A673 (cell line): ENCODE data around the gene STARD13. TPM values are rescaled to one million over a fixed set of nuclear protein-coding genes. Genes with fewer than 3 reads are reported as not detected.

ENCODE experiments used
- BruUV-seq: library from RNA; stranded (reverse); fragments of 400-500 nt; replicated peaks from 2 replicates; lab custom pipeline; 2021; lab: Mats Ljungman, UMichigan
- CTCF ChIA-PET: fragments of 300-600 bp; sonication (Branson Sonifier 250); formaldehyde crosslinking; loops from one replicate; lab custom pipeline; 2022; ENCODE audit warnings: antibody characterized with exemption; lab: Charles Lee
- POLR2A ChIA-PET: fragments of 300-600 bp; sonication (Branson Sonifier 250); formaldehyde crosslinking; loops from one replicate; lab custom pipeline; 2022; ENCODE audit warnings: antibody characterized with exemption; ENCODE audit not compliant: low non-redundant PET; lab: Charles Lee
- DNase-seq: peaks from one replicate; pipeline ENCODE4 v3.0.0-alpha.2; 2015; ENCODE audit warnings: low spot score
- H3K27ac ChIP-seq: fragments of 200-600 bp; sonication (generic); 2 replicates; pipeline ENCODE4 v1.5.1; 2016; ENCODE audit warnings: mixed run types, low read depth, mild to moderate bottlenecking, mixed read lengths, antibody characterized with exemption, low read length; ENCODE audit not compliant: poor library complexity, severe bottlenecking
- H3K27me3 ChIP-seq: fragments of 200-600 bp; sonication (generic); replicated peaks from 2 replicates; pipeline ENCODE4 v1.6.1; 2017; ENCODE audit warnings: mixed run types, low read depth, mild to moderate bottlenecking, mixed read lengths, antibody characterized with exemption, low read length; ENCODE audit not compliant: insufficient read depth, poor library complexity
- H3K36me3 ChIP-seq: fragments of 200-600 bp; sonication (generic); 2 replicates; pipeline ENCODE4 v1.6.1; 2016; ENCODE audit warnings: mixed run types, mild to moderate bottlenecking, mixed read lengths, antibody characterized with exemption, low read length; ENCODE audit not compliant: insufficient read depth, poor library complexity, severe bottlenecking
- H3K4me1 ChIP-seq: fragments of 200-600 bp; sonication (generic); 2 replicates; pipeline ENCODE4 v1.6.1; 2017; ENCODE audit warnings: mixed run types, mild to moderate bottlenecking, mixed read lengths, antibody characterized with exemption, low read length; ENCODE audit not compliant: insufficient read depth, poor library complexity, severe bottlenecking
- H3K4me3 ChIP-seq: fragments of 200-600 bp; sonication (generic); 2 replicates; pipeline ENCODE4 v1.5.1; 2016; ENCODE audit warnings: low read depth, mixed run types, mild to moderate bottlenecking, mixed read lengths, low read length; ENCODE audit not compliant: poor library complexity, severe bottlenecking
- H3K9me3 ChIP-seq: fragments of 200-600 bp; sonication (generic); 2 replicates; pipeline ENCODE4 v1.6.1; 2016; ENCODE audit warnings: mixed run types, low read depth, mild to moderate bottlenecking, mixed read lengths, antibody characterized with exemption, low read length; ENCODE audit not compliant: poor library complexity, severe bottlenecking
- EZH2 ChIP-seq: fragments of 200-600 bp; sonication (generic); IDR thresholded peaks from 2 replicates; pipeline ENCODE4 v1.6.1; 2017; ENCODE audit warnings: borderline replicate concordance, low read depth, mild to moderate bottlenecking, mixed read lengths, antibody characterized with exemption, low read length; ENCODE audit not compliant: poor library complexity, severe bottlenecking
- intact Hi-C: fragments of 100-400 bp; cut with micrococcal nuclease; formaldehyde crosslinking; loops from one replicate; pipeline ENCODE4 v1.10.0; 2022; ENCODE audit not compliant: unreplicated experiment
- total RNA-seq: library from RNA; stranded (reverse); gene quantifications from 2 replicates; pipeline ENCODE4 v1.2.3, GENCODE V29; 2021
- TF ChIP-seq, protein P1 (sequence below): fragments of 300-800, 200-600 bp; sonication (generic); conservative IDR thresholded peaks from 2 replicates; pipeline ENCODE4 v1.5.1; 2017; ENCODE audit warnings: low read depth, mild to moderate bottlenecking, antibody characterized with exemption, low read length, moderate library complexity, mixed read lengths

The STARD13 gene
- total RNA-seq, 1 experiment from 2014 or later: 45.7 TPM

DNA sequence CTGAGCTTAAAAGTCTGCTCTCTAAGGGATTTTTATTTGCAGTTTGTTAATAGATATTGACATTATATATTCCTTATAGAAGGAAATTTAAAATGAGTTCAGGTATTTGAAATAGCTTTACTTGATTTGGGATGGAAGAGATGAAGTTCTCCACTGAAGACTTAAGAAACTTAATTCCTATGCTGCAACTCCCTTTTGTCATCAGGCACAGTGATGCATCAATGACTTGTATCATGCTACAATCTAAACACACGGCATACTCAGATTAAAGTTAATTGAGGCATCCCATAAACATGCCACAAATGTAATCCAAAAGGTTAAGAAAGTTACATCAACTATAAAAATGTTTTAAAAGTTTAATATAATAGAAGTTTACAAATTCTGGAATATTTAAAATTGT lies 109.0 kb downstream of the STARD13 start:
- intact Hi-C loops: loop anchor here (5.0 to 10.0 kb wide), 2 partner anchors 316 to 592 kb away; partner anchors contain the start of gene PDS5B
- Histone ChIP-seq H3K27ac (peak overlapping the region; percentile 96), H3K27me3 (no peaks in the 10 kb centered on the region), H3K9me3 (no peaks in the 10 kb centered on the region), H3K36me3 (peaks cover 11% of the 10 kb centered on the region), H3K4me1 (peaks cover 94% of the 10 kb centered on the region), H3K4me3 (peak overlapping the region; percentile 2)
- no peak for DNase-seq
- CTCF ChIA-PET: no interaction called here
- POLR2A ChIA-PET: interaction anchor here (0.8 kb wide), 1 partner anchor 453 kb away, joined by 4 read pairs; no protein-coding TSS in a partner anchor
- TF ChIP-seq, protein P1, sequence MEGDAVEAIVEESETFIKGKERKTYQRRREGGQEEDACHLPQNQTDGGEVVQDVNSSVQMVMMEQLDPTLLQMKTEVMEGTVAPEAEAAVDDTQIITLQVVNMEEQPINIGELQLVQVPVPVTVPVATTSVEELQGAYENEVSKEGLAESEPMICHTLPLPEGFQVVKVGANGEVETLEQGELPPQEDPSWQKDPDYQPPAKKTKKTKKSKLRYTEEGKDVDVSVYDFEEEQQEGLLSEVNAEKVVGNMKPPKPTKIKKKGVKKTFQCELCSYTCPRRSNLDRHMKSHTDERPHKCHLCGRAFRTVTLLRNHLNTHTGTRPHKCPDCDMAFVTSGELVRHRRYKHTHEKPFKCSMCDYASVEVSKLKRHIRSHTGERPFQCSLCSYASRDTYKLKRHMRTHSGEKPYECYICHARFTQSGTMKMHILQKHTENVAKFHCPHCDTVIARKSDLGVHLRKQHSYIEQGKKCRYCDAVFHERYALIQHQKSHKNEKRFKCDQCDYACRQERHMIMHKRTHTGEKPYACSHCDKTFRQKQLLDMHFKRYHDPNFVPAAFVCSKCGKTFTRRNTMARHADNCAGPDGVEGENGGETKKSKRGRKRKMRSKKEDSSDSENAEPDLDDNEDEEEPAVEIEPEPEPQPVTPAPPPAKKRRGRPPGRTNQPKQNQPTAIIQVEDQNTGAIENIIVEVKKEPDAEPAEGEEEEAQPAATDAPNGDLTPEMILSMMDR: no peak
- no peak for TF ChIP-seq EZH2
- no TSS peak for BruUV-seq

DNA sequence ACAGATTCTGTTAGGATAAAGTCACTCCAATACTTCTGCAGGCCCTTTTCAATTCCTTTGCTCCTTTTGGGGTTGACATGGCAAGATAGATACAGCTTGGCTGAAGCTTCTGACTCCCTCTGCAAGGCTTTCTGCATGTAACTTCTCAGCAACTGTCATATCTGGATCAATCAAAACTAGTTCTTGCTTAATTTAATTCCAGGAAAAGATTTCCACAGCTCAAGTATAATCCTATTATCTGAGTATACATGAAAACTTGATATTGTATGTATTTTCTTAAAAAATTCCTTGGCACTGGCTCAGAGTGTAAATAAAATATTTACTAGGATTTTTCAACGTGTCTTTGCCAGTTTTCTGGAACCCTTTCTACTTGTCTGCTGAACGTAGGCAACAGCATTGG lies 109.6 kb downstream of the STARD13 start:
- peaks cover 94% of the 10 kb centered on the region for H3K4me1 ChIP-seq
- ChIA-PET POLR2A (interaction anchor here (0.7 to 0.8 kb wide), 2 partner anchors 260 to 454 kb away, joined by 3 to 4 read pairs; no protein-coding TSS in a partner anchor), CTCF (no interaction called here)
- no TSS peak for BruUV-seq
- no peaks in the 10 kb centered on the region for H3K27me3 ChIP-seq
- intact Hi-C loops: loop anchor here (5.0 to 10.0 kb wide), 2 partner anchors 316 to 591 kb away; partner anchors contain the start of gene PDS5B
- no peaks in the 10 kb centered on the region for H3K9me3 ChIP-seq
- peak overlapping the region; percentile 96 for H3K27ac ChIP-seq
- DNase-seq: no peak
- TF ChIP-seq, protein P1: no peak
- no peak for TF ChIP-seq EZH2
- H3K4me3 ChIP-seq: no peak overlapping the region
- H3K36me3 ChIP-seq: peaks cover 11% of the 10 kb centered on the region

DNA sequence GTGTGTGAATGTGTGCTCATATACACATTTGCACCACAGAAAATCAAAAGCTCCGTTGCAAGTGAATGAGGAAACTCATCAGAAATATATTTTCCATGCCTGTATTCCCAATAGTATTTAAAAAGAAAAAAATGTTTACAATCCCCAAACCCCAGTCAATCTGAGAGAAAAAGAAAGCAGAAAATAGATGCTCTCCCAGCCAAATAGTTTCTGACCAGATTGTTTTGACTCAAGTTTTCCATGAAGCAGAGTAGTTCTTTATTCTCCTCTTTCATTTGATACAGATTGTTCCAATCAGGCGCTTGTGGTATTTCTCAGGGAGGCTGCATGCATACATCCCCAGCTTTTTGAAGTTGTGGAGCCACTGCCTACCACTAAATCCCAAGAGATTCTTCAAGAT lies 110.6 kb downstream of the STARD13 start:
- no TSS peak for BruUV-seq
- no peak for DNase-seq
- Histone ChIP-seq H3K4me3 (no peak overlapping the region), H3K27me3 (no peaks in the 10 kb centered on the region), H3K36me3 (peaks cover 11% of the 10 kb centered on the region), H3K27ac (peak overlapping the region; percentile 96), H3K4me1 (peaks cover 89% of the 10 kb centered on the region), H3K9me3 (no peaks in the 10 kb centered on the region)
- no peak for TF ChIP-seq EZH2
- TF ChIP-seq, protein P1: no peak
- POLR2A ChIA-PET: no interaction called here
- CTCF ChIA-PET: no interaction called here
- intact Hi-C loops: loop anchor here (5.0 to 10.0 kb wide), 2 partner anchors 317 to 590 kb away; partner anchors contain the start of gene PDS5B
